Left lobe of liver (tissue), 2 donors: Measurements from ENCODE around the gene PXDN. TPM values are rescaled to one million over a fixed set of nuclear protein-coding genes. Genes with fewer than 3 reads are reported as not detected.
"Not testable (repeated sequence)": the region's sequence is repeated elsewhere in the genome, so short reads cannot be mapped to it uniquely, and the experiment has no call there.

Source experiments
- ATAC-seq: fragments of 200-7000 bp; cut with Tn5 transposase; one replicate; pipeline ENCODE4 v1.9.1; 2020; ENCODE audit warnings: mild to moderate bottlenecking, moderate library complexity
- DNase-seq: peaks from one replicate; pipeline ENCODE4 v3.0.0-alpha.2; 2020; ENCODE audit warnings: low spot score
- total RNA-seq: library from RNA; stranded (reverse); gene quantifications from one replicate; pipeline ENCODE4 v1.2.1, GENCODE V29; 2021
- donor health status: DM: no; HTN: no; CAD: no; lungs with moderate emphysema.
- donor health status: DM: no; HTN: yes; CAD: no.

PXDN gene
- total RNA-seq, 1 donor from 2014 or later: 9.4 TPM

GRCh38 chr2:1775511-1776035 is 31.3 kb upstream of the PXDN start:
- ATAC-seq: no peak
- no peak for DNase-seq

DNA sequence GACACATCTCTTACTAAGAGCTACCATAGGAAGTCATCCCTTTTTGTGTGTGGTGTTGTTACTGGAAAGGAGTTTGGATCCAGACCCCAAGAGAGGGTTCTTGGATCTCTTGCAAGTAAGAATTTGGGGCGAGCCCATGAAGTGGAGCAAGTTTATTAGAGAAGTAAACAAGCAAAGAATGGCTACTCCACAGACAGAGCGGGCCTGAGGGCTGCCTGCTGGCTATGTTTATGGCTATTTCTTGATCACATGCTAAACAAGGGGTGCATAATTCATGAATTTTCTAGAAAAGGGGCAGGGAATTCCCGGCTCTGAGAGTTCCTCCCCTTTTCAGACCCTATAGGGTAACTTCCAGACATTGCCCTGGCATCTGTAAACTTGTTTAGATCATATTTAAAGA is 30.6 kb upstream of the PXDN start:
- DNase-seq: no peak

DNA sequence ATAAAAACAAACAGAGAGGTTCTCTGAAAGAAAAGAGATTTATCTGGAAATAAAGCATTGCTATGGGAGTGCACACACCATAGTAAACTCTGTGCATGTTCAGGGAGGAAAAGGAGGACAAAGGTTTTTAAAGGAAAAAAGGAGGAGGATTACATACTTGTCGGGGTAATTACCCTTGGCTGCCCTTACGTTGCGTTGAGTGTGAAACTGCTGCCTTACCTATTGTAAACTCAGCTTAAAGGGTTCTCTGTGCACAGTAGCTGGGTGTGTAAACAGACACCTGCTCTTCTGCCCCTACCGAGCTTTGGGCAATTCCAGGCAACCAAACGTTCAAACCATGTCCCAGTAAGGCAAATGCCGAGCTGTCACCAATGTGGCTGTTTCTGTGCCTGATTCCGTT is 29.6 kb upstream of the PXDN start:
- ATAC-seq: no peak

More for the DNA sequence above, 30.6 kb upstream of the PXDN start:
- no peak for ATAC-seq

DNA sequence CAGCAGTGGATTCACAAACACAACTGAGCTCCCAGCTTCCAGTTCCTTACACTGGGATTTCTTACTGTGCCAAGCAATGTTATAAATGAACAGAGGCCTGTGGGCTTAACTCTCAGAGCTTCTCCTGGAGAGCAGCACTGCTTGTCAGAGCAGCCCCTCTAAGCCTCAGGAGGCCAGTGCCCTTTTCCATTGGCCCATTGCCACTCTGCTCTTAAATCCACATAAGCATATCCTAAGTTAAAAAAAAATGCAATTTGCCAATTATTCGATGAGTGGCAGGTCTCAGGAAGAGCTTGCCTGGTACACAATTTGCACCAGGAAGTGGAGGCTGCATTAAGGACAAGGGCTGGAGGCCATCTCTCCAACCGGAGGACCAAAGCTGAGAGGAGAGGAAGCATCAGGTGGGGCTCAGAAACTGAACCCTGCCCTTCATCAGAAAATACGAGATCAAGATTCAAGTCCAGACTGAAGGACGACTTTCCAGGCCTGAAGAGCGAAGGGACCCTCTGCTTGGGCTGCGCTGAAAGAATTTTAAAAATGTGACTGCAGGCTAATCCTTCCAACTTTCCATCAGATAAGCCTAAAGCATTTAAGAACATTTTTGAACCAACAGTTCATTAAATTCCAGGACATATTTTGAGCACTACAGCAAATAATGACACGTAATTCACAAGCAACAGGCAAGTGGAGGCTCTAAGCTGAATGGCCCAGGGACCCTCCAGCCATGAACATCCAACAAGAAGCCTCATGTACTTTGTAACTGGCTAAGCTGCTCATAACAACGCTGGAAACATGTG is 28.4 kb upstream of the PXDN start:
- DNase-seq (no peak), ATAC-seq (no peak)

More for the DNA sequence above, 29.6 kb upstream of the PXDN start:
- no peak for DNase-seq

- no peak for DNase-seq
- no peak for ATAC-seq
These were observed 27.4 kb upstream of the PXDN start for GRCh38 chr2:1771626-1772280.

GRCh38 chr2:1770566-1771380 is 26.5 kb upstream of the PXDN start:
- no peak for ATAC-seq
- no peak for DNase-seq

DNA sequence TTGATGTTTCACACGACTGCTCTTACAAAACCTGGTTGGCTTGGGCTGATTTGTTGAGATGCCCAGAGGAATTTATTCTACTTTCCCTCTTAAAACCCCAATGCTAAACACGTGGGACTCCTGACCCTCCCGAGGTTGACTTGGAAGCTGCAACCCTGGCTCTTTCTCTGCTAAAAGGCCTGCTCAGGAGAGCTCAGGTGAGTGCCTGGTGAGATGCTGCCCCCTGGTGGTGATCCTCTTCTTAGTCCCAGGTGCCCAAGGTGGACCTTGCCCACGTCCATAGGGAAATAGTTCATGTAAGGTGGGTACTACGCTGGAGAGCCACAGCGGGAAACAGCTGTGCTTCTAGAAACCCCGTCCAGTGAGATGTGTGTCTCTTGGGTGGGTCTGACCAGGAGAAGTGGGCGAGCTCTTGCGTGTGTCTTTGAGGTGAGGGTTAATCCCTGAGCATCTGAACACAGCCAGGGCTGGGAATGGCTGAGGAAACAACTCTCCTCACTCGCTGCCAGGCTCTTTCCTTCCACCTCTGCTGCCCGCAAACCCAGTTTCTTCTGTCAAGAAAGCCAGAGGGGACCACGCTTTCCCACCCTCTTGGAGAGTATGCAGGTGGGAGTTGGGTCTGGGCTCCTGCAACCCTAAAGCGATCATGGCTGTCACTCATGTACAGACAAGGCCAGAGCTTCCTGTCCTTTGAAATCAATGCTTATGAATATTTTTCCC is 25.5 kb upstream of the PXDN start:
- peak; percentile 68 for DNase-seq
- peak; percentile 96 for ATAC-seq

DNA sequence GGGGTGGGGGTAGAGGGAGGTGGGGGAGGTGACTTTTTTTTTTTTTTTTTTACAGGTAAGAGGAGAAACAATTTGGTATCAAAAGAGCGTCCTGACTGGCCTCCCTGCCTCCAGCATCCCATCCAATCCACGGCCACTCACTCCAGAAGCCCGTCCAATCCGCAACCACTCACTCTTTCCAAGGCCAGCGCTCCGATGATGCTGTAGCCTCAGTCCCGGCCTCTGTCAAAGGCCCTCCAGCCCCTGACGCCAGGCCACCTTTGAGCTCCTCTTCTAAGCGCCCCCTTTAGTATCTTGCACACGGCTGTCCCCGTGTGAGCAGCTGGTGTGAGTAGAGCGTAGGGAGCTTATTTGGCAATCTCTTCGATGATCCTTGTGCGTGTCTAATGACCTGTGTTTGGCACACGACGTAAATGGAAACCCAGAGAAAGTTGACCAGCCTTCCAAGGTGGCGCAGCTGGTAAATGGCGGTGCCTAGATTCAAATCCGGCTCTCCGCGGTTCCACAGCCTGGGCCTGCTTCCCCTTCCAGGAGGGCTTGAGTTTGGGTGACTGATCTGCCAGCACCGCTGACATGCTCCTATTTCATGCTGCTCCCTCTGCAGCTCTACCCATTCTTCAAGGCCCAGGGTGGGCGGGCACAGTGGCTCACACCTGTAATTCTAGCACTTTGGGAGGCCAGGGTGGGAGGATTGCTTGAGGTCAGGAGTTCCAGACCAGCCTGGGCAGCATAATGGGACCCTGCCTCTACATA is 23.8 kb upstream of the PXDN start:
- no peak for ATAC-seq
- no peak for DNase-seq

GRCh38 chr2:1766851-1767811 is 22.8 kb upstream of the PXDN start:
- ATAC-seq: no peak
- DNase-seq: no peak

GRCh38 chr2:1766425-1766824 is 22.1 kb upstream of the PXDN start:
- ATAC-seq: no peak
- no peak for DNase-seq

GRCh38 chr2:1765201-1765600 is 20.9 kb upstream of the PXDN start:
- DNase-seq, ATAC-seq: not testable (repeated sequence)

- DNase-seq (no peak), ATAC-seq (no peak)
These were observed 15.3 kb upstream of the PXDN start for GRCh38 chr2:1759611-1759930.

GRCh38 chr2:1758774-1759610 is 14.7 kb upstream of the PXDN start:
- DNase-seq (no peak), ATAC-seq (no peak)

DNA sequence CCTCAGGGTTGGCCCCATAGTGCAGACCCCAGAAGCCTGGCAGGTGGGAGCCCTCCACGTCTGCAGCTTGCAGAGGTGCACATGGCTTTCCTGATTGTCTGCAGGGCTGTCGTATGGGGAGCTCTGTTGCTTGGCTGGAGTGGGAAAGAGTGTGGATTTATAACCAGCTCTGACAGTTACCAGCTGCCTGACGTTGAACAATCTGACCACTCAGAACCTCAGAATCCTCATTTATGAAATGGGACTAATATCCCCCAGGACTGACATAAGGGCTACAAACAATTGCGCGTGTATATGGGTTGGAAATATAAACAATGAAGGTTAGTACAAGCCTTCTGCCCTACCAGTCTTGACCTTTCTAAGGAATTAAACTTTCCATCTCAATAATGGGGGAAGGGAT is 13.9 kb upstream of the PXDN start:
- no peak for DNase-seq
- ATAC-seq: no peak

GRCh38 chr2:1757567-1757966 is 13.3 kb upstream of the PXDN start:
- ATAC-seq (no peak), DNase-seq (no peak)

DNA sequence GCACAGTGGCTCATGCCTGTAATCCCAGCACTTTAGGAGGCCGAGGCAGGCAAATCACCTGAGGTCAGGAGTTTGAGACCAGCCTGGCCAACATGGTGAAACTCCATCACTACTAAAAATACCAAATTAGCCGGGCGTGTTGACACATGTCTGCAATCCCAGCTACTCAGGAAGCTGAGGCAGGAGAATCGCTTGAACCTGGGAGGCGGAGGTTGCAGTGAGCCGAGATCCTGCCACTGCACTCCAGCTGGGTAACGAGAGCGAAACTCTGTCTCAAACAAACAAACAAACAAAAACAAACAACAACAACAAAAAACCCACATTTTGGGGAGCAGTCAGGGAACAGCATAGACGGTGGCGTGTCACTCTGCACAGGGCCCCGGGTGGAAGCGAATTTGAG is 12.8 kb upstream of the PXDN start:
- not testable (repeated sequence) for ATAC-seq, DNase-seq

- DNase-seq (no peak), ATAC-seq (no peak)
These were observed 12.1 kb upstream of the PXDN start for GRCh38 chr2:1756456-1756855.
